HG03469 (cell line): Measurements from ENCODE around the gene DNAJC7.
"Not testable (repeated sequence)": the region's sequence is repeated elsewhere in the genome, so short reads cannot be mapped to it uniquely, and the experiment has no call there.

ENCODE experiments used
- ATAC-seq: cut with Tn5 transposase; IDR thresholded peaks from one replicate; pipeline ENCODE4 v1.9.1; 2021; ENCODE audit warnings: mild to moderate bottlenecking, moderate library complexity, moderate number of reproducible peaks; ENCODE audit not compliant: unreplicated experiment

Gene DNAJC7

DNA sequence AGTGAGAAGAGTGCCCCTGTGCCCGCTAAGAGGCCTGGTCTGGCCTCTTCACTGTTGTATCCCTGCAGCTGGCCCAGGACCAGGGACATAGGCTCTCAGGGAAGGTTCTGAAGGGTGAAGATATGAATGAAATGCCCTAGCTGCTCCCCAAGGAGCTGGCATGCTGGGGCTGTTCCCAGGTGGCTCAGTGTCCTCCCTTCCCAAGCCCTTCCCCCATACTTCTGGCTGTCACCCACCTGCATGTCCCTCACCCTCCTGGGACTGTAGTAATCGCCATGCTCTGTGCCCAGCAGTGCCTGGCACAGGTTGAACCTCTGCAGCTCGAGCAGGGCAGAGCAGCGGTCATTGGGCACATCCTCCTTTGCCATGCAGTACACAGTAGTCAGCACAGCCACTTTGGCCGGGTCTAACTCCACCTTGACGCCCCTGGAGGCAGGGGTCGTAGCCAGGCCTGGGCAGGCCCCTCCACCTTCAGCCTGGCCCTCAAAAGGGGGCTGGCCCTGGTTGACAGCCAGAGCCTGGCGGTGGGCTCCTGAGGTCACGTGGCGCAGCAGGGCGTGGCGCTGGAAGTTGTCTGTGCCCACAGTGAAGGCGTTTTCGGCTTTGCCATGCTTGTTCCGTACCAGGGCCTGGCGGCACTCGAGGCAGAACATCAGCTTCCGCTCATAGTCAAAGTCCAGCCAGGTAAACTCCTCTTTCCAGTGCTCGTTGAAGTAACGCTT lies 25.5 kb upstream of the DNAJC7 start:
- no peak for ATAC-seq

DNA sequence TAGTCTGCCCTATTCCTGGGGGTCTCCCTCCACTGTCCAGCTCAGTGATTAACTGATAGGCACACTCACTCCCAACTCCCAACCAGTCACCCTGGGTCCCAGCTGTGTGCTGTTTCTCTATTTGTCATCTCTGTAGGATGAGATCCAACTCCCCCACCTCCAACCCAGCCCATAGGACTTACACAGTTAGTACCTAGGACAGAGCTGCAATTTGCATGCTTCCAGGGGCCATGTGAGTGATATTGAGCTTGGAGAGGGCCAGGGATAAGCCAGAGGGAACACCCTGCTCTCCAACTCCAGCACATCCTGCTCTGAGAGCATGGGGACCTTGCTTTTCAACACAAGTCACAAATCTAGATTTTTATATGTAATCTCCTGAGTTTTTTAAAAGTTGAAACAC lies 24.4 kb upstream of the DNAJC7 start:
- ATAC-seq: no peak

DNA sequence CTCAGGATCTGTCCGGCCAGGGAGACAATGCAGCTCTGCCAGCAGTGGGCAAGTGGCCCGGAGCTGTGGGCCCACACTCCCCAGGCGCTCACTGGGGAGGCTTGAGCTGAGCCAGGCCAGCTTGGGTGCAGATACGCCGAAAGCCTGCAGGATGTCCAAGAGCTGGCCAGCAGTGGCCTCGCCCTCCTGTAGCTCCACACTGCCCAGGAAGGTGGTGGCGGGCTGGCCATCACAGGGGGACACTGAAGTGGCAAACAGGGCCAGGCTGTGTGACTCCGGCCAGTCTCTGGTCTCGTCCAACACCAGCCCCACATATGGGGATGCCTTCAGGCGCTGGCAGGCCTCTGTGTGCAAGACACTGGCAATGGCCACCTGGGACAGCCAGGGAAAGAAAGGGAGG lies 23.6 kb upstream of the DNAJC7 start:
- no peak for ATAC-seq

DNA sequence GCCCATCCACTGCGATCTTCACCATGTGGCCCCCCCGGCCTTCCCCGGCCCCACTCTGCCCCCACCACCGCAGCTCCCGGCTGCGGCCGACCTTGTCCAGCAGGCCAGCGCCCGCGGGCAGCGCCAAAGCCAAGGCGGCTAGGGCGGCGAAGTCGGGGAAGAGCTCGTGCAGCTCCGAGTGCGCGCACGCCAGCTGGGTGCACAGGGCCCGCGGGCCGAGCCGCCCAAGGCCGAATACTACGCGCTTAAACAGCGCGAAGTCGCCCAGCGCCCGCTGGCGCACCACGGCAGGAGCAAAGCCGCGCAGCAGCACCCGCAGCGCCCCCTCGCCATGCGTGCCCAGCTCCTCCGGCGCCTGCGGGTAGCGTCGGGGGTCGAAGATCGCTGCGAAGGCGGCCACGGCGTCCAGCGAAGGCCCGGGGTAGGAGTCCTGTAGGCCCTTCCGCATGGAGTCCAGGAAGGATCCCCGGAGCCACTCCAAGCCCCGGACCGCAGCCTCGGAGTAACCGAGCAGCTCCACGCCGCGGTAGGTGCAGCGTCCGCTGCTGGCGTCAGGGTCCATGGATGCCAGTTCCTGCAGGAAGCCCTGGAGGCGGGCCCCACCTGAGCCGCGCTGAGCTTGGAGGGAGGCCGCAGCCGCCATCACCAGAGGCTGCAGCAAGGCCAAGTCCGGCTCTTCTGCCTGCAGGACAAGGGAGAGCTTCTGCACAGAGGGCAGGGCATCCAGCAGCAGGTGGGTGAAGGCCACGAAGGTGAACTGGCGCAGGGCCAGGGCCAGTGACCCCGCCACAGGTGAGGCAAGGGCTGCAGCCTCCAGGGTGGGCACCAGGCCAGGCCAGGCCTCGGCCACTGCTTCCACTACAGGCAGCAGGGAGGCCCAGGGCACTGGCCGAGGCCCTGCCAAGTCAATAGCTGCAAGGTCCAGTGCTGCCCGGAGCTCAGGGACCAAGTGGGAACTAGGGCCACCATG lies 22.8 kb upstream of the DNAJC7 start:
- ATAC-seq: no peak

DNA sequence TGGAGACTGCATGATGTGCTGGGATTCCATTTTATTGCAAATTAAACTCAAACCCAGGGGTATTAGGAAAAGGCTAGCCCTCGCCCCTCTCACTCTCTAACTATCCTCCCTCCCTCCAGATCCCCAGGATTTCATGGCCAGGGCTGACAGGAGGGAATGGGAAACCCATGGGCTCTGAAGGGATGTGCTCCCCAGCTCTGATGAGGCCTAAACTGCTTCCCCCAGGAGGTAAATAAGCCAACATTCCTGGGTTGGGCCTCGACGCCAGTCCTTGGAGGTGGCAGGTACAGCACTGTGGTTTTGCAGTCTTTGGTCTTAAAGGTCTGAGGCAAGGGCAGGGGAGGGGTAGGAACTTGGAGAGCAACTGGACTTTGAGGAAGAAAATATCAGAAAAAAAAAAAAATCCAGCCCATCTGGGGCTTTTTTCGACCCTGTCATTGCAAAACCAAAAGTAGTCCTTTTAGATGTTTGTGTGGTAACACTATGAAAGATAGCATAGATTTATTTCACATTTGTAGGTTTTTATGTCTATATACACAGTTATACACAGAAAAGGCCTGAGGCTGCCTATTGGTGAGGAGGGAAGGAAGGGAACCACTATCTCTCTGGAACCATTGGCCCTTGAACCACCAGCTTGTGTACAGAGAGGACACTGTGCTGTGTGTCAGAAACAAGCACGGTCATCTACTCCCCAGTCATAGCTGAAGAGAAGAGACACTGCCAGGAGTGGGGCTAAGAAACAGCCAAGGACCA lies 21.2 kb upstream of the DNAJC7 start:
- ATAC-seq: no peak

DNA sequence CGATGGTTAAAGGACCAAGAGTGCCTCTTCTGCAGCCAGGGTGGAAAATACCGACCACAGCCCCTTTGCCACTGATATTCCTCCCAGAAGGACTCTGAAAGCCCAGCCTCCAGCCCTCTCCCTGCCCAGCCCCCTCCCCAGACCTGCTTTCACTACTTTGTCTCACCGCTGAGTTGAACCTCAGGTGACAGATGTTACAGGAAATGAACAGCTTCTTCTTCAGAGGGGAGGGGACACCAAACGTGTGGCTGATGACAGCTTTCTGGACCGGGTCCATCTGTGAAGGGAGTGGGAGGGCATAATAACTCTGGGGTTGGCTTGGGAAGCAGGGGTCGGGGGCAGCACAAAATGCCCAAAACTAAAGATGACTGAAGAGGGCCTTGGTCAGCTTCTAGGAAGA lies 16.8 kb upstream of the DNAJC7 start:
- no peak for ATAC-seq

DNA sequence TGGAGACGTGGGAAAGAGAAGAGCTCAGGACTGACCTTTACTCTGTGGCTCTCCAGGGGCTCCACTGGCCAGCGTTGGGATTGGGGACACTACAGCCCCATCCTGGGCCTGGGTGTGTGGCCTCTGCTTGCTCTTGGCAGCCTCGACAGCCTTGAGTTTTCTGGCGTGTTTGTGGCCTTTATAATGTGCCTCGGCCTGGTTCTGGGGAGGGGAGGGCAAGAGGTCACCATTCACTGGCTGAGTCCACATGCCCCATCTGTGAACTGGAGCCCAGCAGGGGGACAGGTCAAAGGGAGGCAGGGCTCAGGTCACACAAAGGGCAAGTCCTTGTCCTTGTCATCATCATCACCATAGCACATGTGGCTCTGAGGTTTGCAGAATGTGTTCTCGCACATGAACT lies 14.3 kb upstream of the DNAJC7 start:
- ATAC-seq: no peak

DNA sequence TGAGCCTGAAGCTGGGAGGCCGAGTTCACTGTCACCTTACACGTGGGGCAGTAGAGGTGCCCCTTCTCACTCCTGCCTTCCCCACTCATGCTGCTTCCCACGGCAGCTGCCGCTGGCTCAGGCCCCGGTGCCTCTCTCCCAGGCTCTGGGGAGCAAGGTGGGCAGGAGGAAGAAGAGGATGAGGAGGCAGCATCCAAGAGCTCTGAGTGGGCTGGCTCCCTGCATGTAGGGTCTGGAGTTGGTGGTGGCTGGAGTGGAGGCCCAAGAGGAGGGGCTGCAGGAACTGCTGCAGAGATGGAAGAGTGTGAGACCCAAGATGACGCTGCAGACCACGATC lies 11.5 kb upstream of the DNAJC7 start:
- ATAC-seq: no peak

DNA sequence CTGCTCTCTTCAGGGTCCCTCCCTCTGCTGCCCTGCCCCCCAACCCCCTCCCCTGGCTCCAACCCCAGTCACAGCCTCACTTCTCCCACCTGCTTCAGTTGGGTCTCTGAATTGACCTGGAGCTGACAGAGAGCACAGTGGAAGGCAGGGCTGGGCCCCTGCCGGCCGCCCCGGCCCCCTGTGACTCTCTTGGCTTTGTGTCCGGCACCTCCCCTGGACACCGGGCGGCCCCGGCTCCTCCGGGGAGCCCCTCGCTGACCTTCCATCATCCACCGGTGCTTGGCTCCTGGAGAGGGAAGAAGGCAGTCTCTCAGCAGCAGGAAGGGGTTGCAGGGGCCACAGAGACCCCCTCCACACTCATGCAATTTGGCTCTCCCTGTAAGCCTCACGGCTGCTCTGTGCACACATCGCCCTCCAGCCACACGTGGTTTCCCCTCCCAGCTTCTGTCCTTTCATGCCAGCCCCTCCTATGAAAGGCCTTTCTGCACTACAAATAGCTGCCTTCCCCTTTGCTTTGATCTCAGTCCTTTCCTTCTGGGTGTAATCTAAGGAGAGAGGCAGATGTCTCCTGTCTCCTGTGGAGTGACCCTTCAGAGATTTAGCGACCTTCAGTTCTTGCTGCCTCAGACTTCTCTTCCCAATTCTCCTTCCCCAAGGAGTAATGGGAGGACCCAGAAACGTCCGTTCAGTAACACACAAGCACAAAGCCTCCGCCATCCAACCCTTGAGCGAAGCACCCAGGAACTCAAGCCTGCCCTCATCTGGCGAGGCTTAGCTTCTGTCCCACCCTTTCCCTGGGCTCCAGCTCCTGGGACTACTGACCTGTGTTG lies 10.9 kb upstream of the DNAJC7 start:
- no peak for ATAC-seq

DNA sequence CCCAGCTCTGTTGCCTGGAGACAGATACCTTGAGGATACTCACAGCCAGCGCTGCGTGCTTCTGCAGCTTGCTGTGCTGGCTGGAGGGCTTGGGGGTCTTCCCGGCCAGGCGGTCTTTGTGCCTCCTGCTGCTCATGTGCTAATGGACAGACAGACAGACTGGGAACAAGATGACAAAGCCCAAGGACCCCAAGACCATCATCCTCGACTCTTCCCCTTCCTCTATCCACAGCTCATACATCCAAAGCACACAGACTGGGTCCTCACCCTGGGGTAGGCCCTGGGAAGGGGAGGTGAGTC lies 10.3 kb upstream of the DNAJC7 start:
- ATAC-seq: no peak

DNA sequence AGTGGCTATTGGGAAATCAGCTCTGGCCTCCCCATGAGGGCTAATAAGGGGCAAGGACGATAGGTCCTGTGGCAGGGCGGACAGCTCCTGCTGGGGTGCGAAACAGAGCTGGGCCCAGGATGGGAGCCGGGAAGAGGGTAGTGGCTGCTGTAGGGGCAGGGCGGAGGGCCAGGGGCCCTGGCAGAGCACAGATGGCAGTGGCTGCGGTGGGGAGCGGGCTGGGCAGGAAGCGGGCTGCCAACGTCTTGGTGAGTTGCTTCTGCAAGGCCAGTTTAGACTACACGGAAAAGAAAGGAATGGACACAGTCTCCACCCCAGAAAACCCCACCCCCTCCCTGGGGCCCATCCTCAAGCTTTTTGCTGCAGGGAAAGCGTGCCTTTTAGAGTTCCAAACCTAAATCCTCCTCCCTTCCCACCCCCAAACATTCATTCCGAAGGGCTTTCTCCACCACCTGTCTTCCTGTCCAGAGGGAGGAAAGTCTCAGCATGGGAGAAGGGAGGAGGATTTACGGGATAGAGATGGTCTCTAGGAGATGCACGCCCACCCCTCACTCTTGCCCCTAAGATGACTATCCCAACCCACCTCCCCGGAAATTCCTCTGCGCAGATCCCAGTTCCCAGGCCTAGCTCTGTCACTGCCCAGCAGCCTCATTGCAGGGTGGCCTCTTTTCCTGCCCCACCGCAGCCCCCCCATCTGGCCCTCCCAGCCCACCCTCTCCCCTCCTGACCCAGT lies 9.8 kb upstream of the DNAJC7 start:
- no peak for ATAC-seq

DNA sequence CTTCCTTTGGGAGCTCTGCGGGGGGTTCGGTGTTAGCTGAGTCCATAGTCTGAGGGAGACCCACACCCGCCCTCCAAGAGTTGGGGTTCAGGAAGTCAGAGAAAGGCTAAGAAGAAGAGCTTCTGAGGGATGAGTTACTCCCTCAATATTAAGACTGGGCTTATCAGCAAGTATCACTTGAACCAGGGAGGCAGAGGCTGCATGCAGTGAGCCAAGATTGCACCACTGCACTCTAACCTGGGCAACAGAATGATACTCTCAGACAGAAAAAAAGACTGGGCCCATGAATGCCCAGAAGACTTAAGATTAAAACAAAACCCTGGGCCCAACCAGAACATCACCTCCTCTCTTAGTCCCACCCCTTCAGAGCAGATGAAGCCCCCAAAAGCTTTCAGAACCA lies 8.7 kb upstream of the DNAJC7 start:
- ATAC-seq: no peak

DNA sequence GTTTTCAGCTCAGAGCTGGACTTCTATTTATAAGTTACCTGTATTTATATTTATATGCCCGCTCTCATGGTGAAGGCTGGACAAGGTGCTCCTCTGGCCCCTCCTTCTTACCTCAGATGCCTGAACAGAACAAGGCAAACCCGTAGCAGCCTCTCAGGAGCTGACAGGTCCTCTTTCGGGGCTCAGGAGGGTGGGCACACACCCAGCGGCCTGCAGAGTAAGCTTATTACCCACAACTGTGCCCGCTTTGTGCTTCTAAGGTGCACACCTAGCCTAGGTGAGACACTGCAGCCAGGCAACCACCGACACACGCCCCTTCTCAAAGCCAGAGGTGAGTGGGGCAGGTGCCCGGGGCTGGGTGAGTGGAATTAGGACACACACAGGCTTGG lies 7.9 kb upstream of the DNAJC7 start:
- ATAC-seq: no peak

DNA sequence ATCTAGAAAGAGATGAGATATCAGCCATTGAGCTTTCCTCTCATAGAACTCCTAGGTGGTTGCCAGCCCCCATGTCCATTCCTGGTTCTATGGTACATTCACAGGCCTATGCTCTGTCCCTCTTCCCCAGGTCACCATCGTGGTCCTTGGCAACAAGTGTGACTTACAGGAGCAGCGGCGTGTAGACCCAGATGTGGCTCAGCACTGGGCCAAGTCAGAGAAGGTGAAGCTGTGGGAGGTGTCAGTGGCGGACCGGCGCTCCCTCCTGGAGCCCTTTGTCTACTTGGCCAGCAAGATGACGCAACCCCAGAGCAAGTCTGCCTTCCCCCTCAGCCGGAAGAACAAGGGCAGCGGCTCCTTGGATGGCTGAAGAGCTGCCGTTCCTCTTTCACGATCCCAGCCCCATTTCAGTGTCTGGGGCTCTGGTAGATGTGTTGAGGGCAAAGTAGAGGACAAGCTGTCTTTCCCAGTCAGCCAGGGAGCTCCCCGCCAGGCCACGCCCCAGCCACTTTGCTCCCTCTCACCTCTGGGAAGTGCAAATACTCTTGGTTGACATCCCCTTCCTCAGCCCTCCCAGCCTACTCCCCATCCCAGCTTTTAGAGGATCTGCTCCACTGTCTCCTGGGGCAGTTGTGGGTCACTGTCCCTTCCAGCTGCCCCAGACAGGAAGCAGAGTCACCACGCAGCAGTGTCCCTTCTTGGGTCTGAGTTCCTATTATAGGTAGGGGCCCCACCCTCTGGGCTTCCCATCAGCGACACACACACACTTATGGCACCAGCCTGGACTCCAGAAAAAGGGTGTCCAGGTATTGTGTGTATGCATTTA lies 6.5 kb upstream of the DNAJC7 start:
- ATAC-seq: no peak

DNA sequence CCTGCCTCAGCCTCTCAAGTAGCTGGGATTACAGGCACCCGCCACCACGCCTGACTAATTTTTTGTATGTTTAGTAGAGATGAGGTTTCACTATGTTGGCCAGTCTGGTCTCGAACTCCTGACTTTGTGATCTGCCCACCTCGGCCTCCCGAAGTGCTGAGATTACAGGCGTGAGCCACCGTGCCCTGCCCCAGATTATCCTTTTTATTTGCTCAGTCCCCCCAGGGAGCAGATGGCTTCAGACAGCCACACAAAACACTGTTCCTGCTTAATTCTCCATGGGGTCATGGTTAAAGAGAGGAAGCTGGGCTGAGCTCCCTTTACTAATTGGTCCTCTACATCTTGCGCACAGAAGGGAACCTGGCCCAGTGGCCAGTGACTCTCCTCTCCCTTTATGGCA lies 3.6 kb upstream of the DNAJC7 start:
- ATAC-seq: not testable (repeated sequence)

DNA sequence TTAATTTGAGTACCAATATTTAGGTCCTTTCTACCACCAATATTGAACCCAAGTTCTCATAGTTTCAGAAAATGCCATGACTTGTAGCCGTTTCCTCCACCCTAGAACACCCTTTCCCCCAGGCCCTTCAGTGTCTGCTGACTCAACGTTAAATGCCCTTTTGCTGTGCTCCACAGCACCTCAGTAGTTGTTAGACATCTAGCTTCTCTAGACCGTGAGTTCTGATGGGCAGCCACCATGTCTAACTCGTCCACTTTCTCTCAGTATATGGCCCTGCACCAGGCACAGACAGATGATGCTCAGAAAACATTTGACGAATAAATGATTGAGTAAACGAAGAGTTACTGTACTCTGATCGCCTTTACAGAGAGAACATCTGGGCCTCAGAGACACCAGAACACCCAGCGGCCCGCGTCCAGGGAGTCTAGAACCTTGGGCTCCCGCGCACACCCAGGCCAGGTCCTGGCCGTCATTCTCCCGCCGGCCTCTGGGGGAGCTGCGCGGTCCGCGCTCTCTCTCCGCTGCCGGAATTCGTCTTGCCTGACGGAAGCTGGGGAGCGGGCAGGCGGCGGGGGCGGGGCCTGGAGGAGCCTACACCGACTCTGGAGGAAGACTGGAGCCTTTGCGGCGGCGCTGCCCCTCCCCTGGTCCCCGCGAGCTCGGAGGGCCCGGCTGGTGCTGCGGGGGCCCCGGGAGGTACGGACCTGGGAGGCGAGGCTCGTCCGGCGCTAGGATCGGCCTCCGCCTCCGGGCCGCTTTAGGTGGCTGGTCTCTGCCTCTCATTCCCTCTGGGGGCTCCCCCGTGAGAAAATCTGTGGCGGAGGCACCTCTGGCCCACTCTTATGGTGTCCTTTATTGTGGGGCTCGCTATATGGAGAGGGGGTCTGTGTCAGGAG lies 2.5 kb upstream of the DNAJC7 start, which contains the start of gene NKIRAS2:
TSS of gene NKIRAS2 (plus strand) at position 582 of the 896 bp plus-strand sequence. CDS start 1,488 bp downstream, outside the sequence.
- ATAC-seq: peak; percentile 35

DNA sequence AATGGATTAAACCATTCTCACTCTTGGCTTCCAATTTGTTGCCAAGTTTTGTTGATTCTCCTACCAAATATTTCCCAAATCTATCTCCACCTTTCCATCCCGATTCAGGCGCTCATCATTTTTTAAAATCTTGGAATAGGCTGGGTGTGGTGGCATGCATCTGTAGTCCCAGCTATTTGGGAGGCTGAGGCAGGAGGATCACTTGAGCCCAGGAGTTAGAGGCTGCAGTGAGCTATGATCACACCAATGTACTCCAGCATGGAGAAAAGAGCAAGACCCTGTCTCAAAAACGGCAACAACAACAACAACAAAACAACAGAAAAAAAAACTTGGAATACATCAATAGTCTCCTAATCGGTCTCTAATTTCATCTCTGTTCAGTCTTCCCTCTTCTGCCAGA lies 1.7 kb upstream of the DNAJC7 start:
- no peak for ATAC-seq

DNA sequence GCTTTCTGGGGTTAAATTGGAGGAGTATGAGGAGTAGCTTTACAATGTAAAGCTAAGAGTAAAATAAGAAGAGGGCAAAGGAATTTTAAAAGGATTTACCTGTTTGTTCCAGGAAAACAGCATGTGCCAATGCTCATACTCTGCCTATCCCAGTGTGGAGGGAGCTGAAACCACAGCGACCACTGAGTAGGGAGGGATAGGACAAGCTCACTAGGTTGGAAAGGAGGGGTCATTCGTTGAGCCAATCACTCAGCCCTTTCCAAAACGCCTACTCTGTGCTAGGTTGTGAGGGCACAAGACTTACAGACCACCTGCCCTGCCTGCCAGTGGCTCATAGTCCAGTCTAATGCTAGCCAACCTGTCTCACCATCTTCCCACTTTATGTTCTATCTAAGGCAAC lies 1.1 kb upstream of the DNAJC7 start:
- no peak for ATAC-seq
